ENCODE data around the gene BAG3. TPM values are rescaled to one million over a fixed set of nuclear protein-coding genes. Genes with fewer than 3 reads are reported as not detected.

BAG3 gene
- total and polyA plus RNA-seq, 4 donors, result 16.8 to 44.8 (median 35.1) TPM

DNA sequence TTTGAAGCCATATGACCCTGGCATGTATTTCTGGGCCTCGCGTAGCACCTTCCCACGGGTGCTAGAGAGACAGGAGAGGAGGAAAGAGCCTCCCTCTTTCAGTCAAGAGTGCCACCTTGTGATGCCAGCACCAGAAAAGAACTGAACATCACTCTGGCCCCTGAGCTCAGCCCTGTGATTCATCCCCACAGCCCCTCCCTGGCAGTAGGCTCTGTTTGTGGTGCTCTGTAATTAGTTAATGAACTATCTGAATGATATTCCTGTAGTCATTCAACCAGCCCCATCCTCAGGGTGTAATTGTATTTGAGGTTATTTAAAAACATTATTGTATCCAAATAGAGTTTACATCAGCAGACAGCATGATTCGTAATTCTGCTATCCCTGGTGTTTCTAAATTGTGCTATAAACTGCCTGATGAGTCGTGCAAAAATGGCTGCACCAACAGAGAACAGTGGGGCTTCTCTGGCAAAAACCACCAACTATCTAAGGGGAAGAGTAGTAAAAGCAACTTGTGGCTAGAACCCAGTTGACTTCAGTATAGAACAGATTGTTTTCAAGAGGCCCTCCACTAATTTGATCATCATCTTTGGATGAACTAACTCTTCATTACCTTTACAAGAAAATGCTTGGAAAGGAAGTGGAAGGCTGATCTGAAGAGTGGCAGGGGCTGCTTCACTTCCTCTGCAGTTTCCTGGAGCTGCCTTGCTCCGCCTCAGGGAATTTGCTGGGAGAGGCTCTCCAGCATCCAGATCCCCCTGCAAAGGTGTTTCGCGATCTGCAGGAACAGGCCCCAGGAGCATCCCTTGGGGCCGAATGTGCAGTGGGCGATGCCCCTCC, 30.7 kb upstream of the BAG3 start:
- DNase-seq, result no peak
- Histone ChIP-seq H3K4me1 (ENCODE audit: control insufficient read depth in 5 of 5, insufficient read depth in 5 of 5, low read length in 5 of 5) (no peaks in the 10 kb centered on the region), H3K4me3 (no peak overlapping the region), H3K36me3 (ENCODE audit: control insufficient read depth in 4 of 4, insufficient read depth in 4 of 4, low read length in 4 of 4) (no peaks in the 10 kb centered on the region), H3K27ac (ENCODE audit: low read depth in 1 of 2, low read length in 1 of 2) (no peak overlapping the region), H3K27me3 (ENCODE audit: control insufficient read depth in 3 of 3, insufficient read depth in 3 of 3, low read length in 2 of 3) (no peaks in the 10 kb centered on the region), H3K9me3 (ENCODE audit: control insufficient read depth in 4 of 4, insufficient read depth in 3 of 4, low read length in 3 of 4) (no peaks in the 10 kb centered on the region), H3K9ac (ENCODE audit: insufficient read depth in 1 of 2, low read length in 2 of 2) (no peak overlapping the region)
- TF ChIP-seq CTCF (IDR thresholded peaks at IDR 0.05; ENCODE audit: control extremely low read depth, extremely low read depth), result no peak
- WGBS, 2 donors, result 76 to 79% methylated on average over 10 of the region's 10 CpGs
- ATAC-seq (ENCODE audit: insufficient read depth, low FRiP score), result no peak

- WGBS, 2 donors, result 58 to 77% methylated on average over 3 of the region's 3 CpGs
- H3K36me3 ChIP-seq (ENCODE audit: control insufficient read depth in 4 of 4, insufficient read depth in 4 of 4, low read length in 4 of 4), result no peaks in the 10 kb centered on the region
Measured at GRCh38 chr10:119621078-119621384, 30.1 kb upstream of the BAG3 start.

GRCh38 chr10:119625570-119626280, 25.5 kb upstream of the BAG3 start:
- 96 to 99% methylated on average over 6 of the region's 6 CpGs for WGBS, 2 donors
- Histone ChIP-seq H3K36me3 (ENCODE audit: control insufficient read depth in 4 of 4, insufficient read depth in 4 of 4, low read length in 4 of 4) (no peaks in the 10 kb centered on the region), H3K4me3 (no peak overlapping the region), H3K27ac (ENCODE audit: low read depth in 1 of 2, low read length in 1 of 2) (no peak overlapping the region), H3K9me3 (ENCODE audit: control insufficient read depth in 4 of 4, insufficient read depth in 3 of 4, low read length in 3 of 4) (no peaks in the 10 kb centered on the region), H3K9ac (ENCODE audit: insufficient read depth in 1 of 2, low read length in 2 of 2) (no peak overlapping the region), H3K27me3 (ENCODE audit: control insufficient read depth in 3 of 3, insufficient read depth in 3 of 3, low read length in 2 of 3) (no peaks in the 10 kb centered on the region), H3K4me1 (ENCODE audit: control insufficient read depth in 5 of 5, insufficient read depth in 5 of 5, low read length in 5 of 5) (no peaks in the 10 kb centered on the region)
- ATAC-seq (ENCODE audit: insufficient read depth, low FRiP score), result no peak
- no peak for DNase-seq
- no peak for TF ChIP-seq CTCF (IDR thresholded peaks at IDR 0.05; ENCODE audit: control extremely low read depth, extremely low read depth)

More at GRCh38 chr10:119621078-119621384, 30.1 kb upstream of the BAG3 start:
- no peak overlapping the region for H3K9ac ChIP-seq (ENCODE audit: insufficient read depth in 1 of 2, low read length in 2 of 2)
- ATAC-seq (ENCODE audit: insufficient read depth, low FRiP score) (no peak), DNase-seq (no peak)
- no peaks in the 10 kb centered on the region for H3K4me1 ChIP-seq (ENCODE audit: control insufficient read depth in 5 of 5, insufficient read depth in 5 of 5, low read length in 5 of 5)
- no peaks in the 10 kb centered on the region for H3K9me3 ChIP-seq (ENCODE audit: control insufficient read depth in 4 of 4, insufficient read depth in 3 of 4, low read length in 3 of 4)
- H3K27me3 ChIP-seq (ENCODE audit: control insufficient read depth in 3 of 3, insufficient read depth in 3 of 3, low read length in 2 of 3), result no peaks in the 10 kb centered on the region
- H3K27ac ChIP-seq (ENCODE audit: low read depth in 1 of 2, low read length in 1 of 2), result no peak overlapping the region
- H3K4me3 ChIP-seq, result no peak overlapping the region
- no peak for TF ChIP-seq CTCF (IDR thresholded peaks at IDR 0.05; ENCODE audit: control extremely low read depth, extremely low read depth)
